Uterus (tissue), 4 donors: ENCODE measurements around the gene CACNA1D. TPM values are rescaled to one million over a fixed set of nuclear protein-coding genes. Genes with fewer than 3 reads are reported as not detected.

Experiments used
- DNase-seq, 2 donors: peaks; one replicate each; pipeline ENCODE4 v3.0.0-alpha.2; 2019 to 2020
- H3K27ac ChIP-seq, 2 donors: fragments of 200-600 bp; sonication (generic); 1 replicate in 1 of 2; 2 replicates in 1 of 2; pipeline ENCODE4 v1.5.1; 2016 to 2018
- H3K27me3 ChIP-seq, 2 donors: fragments of 200-600 bp; sonication (generic); one replicate each; pipeline ENCODE4 v1.5.1; 2018 to 2019; ENCODE audit warnings: control low read depth in 1 of 2
- H3K36me3 ChIP-seq, 2 donors: fragments of 200-600 bp; sonication (generic); one replicate each; pipeline ENCODE4 v1.5.1; 2019; ENCODE audit warnings: control low read depth in 1 of 2
- H3K4me1 ChIP-seq, 2 donors: fragments of 200-600 bp; sonication (generic); one replicate each; pipeline ENCODE4 v1.5.1; 2018 to 2019; ENCODE audit warnings: control low read depth in 1 of 2
- H3K4me3 ChIP-seq, 2 donors: fragments of 200-600 bp; sonication (generic); 1 replicate in 1 of 2; 2 replicates in 1 of 2; pipeline ENCODE4 v1.5.1; 2018 to 2019; ENCODE audit warnings: mild to moderate bottlenecking in 1 of 2
- H3K9me3 ChIP-seq, 2 donors: fragments of 200-600 bp; sonication (generic); one replicate each; pipeline ENCODE4 v1.5.1; 2019; ENCODE audit warnings: control low read depth in 1 of 2
- CTCF ChIP-seq, 4 experiments: fragments of 200-600 bp in 2 of 4; fragments of 450-650 bp in 2 of 4; sonication (generic) in 2 of 4; IDR thresholded peaks; one replicate each; pipeline ENCODE4 v1.5.1; 2016 to 2019; ENCODE audit warnings: antibody characterized with exemption in 4 of 4, mild to moderate bottlenecking in 2 of 4, moderate library complexity in 1 of 4
- POLR2A ChIP-seq, 2 donors: fragments of 450-650 bp; IDR thresholded peaks; one replicate each; pipeline ENCODE4 v1.6.1; 2016; ENCODE audit warnings: antibody characterized with exemption in 2 of 2, mild to moderate bottlenecking in 1 of 2, moderate library complexity in 1 of 2
- intact Hi-C: fragments of 100-400 bp; cut with DNase I; formaldehyde crosslinking; loops from one replicate; pipeline ENCODE4 v1.15.1; 2023; ENCODE audit warnings: low total_unique reads
- total RNA-seq, 4 donors: library from RNA; depleted of rRNA in 3 of 4; stranded (reverse); fragments of >200 nt in 3 of 4; gene quantifications; one replicate each; pipeline versions ENCODE4 v1.1.0 to v1.2.4, GENCODE V29; 2014 to 2023
- donor health status: DM: yes; HTN: yes; CAD: no.

Gene CACNA1D
- total RNA-seq, 4 donors from 2014 or later, result 0.88 to 97.5 (median 63.4) TPM

GRCh38 chr3:53713626-53714025 is 219.2 kb downstream of the CACNA1D start:
- no peaks in the 10 kb centered on the region for H3K36me3 ChIP-seq
- TF ChIP-seq POLR2A (IDR thresholded peaks at IDR 0.05) (no peak), CTCF (IDR thresholded peaks at IDR 0.05) (no peak)
- intact Hi-C loops, result no loop called here
- no peak overlapping the region for H3K27ac ChIP-seq
- H3K4me3 ChIP-seq, result no peak overlapping the region
- no peak for DNase-seq
- no peaks in the 10 kb centered on the region for H3K27me3 ChIP-seq
- H3K9me3 ChIP-seq, result no peaks in the 10 kb centered on the region
- no peaks in the 10 kb centered on the region for H3K4me1 ChIP-seq

- no peaks in the 10 kb centered on the region for H3K27me3 ChIP-seq
- intact Hi-C loops, result no loop called here
- H3K27ac ChIP-seq, result no peak overlapping the region
- H3K36me3 ChIP-seq, result no peaks in the 10 kb centered on the region
- H3K9me3 ChIP-seq, result no peaks in the 10 kb centered on the region
- no peak for DNase-seq
- H3K4me3 ChIP-seq, result no peak overlapping the region
- no peak for TF ChIP-seq CTCF (IDR thresholded peaks at IDR 0.05)
- no peak for TF ChIP-seq POLR2A (IDR thresholded peaks at IDR 0.05)
- H3K4me1 ChIP-seq, result no peaks in the 10 kb centered on the region
Measured at GRCh38 chr3:53715815-53716483, 221.5 kb downstream of the CACNA1D start.

- Histone ChIP-seq H3K4me1 (no peaks in the 10 kb centered on the region), H3K27ac (no peak overlapping the region), H3K27me3 (no peaks in the 10 kb centered on the region), H3K36me3 (no peaks in the 10 kb centered on the region), H3K9me3 (no peaks in the 10 kb centered on the region), H3K4me3 (no peak overlapping the region)
- intact Hi-C loops, result no loop called here
- DNase-seq, result no peak
- TF ChIP-seq CTCF (IDR thresholded peaks at IDR 0.05) (no peak), POLR2A (IDR thresholded peaks at IDR 0.05) (no peak)
Measured at GRCh38 chr3:53716998-53717397, 222.6 kb downstream of the CACNA1D start.

GRCh38 chr3:53718462-53718861 is 224.1 kb downstream of the CACNA1D start:
- Histone ChIP-seq H3K9me3 (no peaks in the 10 kb centered on the region), H3K4me1 (no peaks in the 10 kb centered on the region), H3K27me3 (no peaks in the 10 kb centered on the region), H3K4me3 (no peak overlapping the region), H3K36me3 (no peaks in the 10 kb centered on the region), H3K27ac (no peak overlapping the region)
- DNase-seq, result no peak
- intact Hi-C loops, result no loop called here
- no peak for TF ChIP-seq CTCF (IDR thresholded peaks at IDR 0.05)

- DNase-seq, result no peak
- Histone ChIP-seq H3K36me3 (no peaks in the 10 kb centered on the region), H3K4me1 (no peaks in the 10 kb centered on the region), H3K9me3 (no peaks in the 10 kb centered on the region), H3K27ac (no peak overlapping the region), H3K4me3 (no peak overlapping the region), H3K27me3 (no peaks in the 10 kb centered on the region)
- intact Hi-C loops, result no loop called here
- TF ChIP-seq CTCF (IDR thresholded peaks at IDR 0.05) (no peak), POLR2A (IDR thresholded peaks at IDR 0.05) (no peak)
Measured at GRCh38 chr3:53719796-53720195, 225.4 kb downstream of the CACNA1D start.
